Transverse colon (tissue), 4 donors: ENCODE measurements around the gene PPP1R9A. TPM values are rescaled to one million over a fixed set of nuclear protein-coding genes. Genes with fewer than 3 reads are reported as not detected.

Experiments
- DNase-seq: peaks from one replicate; pipeline ENCODE4 v3.0.0-alpha.2; 2019
- H3K27ac ChIP-seq, 4 donors: fragments of 200-600 bp; sonication (generic); 2 replicates each; pipeline ENCODE4 v1.5.1; 2016 to 2018; ENCODE audit warnings: inconsistent platforms in 4 of 4
- H3K27me3 ChIP-seq: fragments of 200-600 bp; sonication (generic); 2 replicates; pipeline ENCODE4 v1.5.1; 2017; ENCODE audit warnings: inconsistent platforms
- H3K36me3 ChIP-seq, 4 donors: fragments of 200-600 bp; sonication (generic); 2 replicates each; pipeline ENCODE4 v1.5.1; 2017 to 2019; ENCODE audit warnings: inconsistent platforms in 4 of 4
- H3K4me1 ChIP-seq, 4 donors: fragments of 200-600 bp; sonication (generic); 2 replicates each; pipeline ENCODE4 v1.5.1; 2017 to 2020; ENCODE audit warnings: inconsistent platforms in 4 of 4
- H3K4me3 ChIP-seq, 4 donors: fragments of 200-600 bp; sonication (generic); 1 replicate in 1 of 4; 2 replicates in 3 of 4; pipeline versions ENCODE4 v1.5.1 to v1.6.1; 2017 to 2019; ENCODE audit warnings: inconsistent platforms in 4 of 4
- H3K9me3 ChIP-seq, 2 donors: fragments of 200-600 bp; sonication (generic); 2 replicates each; pipeline ENCODE4 v1.5.1; 2017 to 2019; ENCODE audit warnings: inconsistent platforms in 2 of 2
- CTCF ChIP-seq, 5 experiments: fragments of 200-600 bp in 3 of 5; fragments of 450-650 bp in 2 of 5; sonication (generic) in 3 of 5; IDR thresholded peaks; 1 replicate in 2 of 5; 2 replicates in 3 of 5; pipeline ENCODE4 v1.5.1; 2016 to 2017; ENCODE audit warnings: antibody characterized with exemption in 5 of 5, inconsistent platforms in 3 of 5, mild to moderate bottlenecking in 2 of 5, moderate library complexity in 1 of 5
- EP300 ChIP-seq: sonication (generic); formaldehyde crosslinking; IDR thresholded peaks from one replicate; pipeline ENCODE4 v1.6.1; 2017; ENCODE audit warnings: antibody characterized with exemption, low read depth
- POLR2A ChIP-seq: fragments of 450-650 bp; IDR thresholded peaks from one replicate; pipeline ENCODE4 v1.6.1; 2016; ENCODE audit warnings: antibody characterized with exemption, mild to moderate bottlenecking, moderate library complexity
- POLR2AphosphoS5 ChIP-seq, 3 donors: sonication (generic); formaldehyde crosslinking; IDR thresholded peaks; one replicate each; pipeline ENCODE4 v1.6.1; 2016; ENCODE audit warnings: antibody characterized with exemption in 3 of 3
- WGBS, 2 donors: methylation state at CpG; one replicate each; pipeline ENCODE4 v1.1.5; 2018; ENCODE audit warnings: low coverage in 1 of 2; 5-methylcytosine and 5-hydroxymethylcytosine counted together
- in situ Hi-C, 4 donors: fragments of 200-750 bp; cut with MboI; loops; one replicate each; pipeline versions ENCODE4 v1.15.0 to v1.15.1; 2017; ENCODE audit warnings: low sequenced_read_pairs in 3 of 4, low pct_ligation_motif_present in 1 of 4, low pct_unique_long_range_greater_than_20kb in 1 of 4
- intact Hi-C: fragments of 100-400 bp; cut with DNase I; formaldehyde crosslinking; loops from one replicate; pipeline ENCODE4 v1.15.1; 2023; ENCODE audit warnings: low total_unique reads
- small RNA-seq, 4 donors: library from RNA; depleted of rRNA; stranded (forward); fragments of <200 nt; gene quantifications; one replicate each; pipeline ENCODE3, GENCODE V24; 2016
- total RNA-seq, 4 donors: library from RNA; depleted of rRNA; stranded (reverse); fragments of >200 nt; gene quantifications; one replicate each; pipeline ENCODE4 v1.1.0, GENCODE V29; 2016

PPP1R9A gene
- total RNA-seq, 4 donors from 2014 or later = 13.1 to 30.0 (median 23.2) TPM

GRCh38 chr7:95342642-95343307, 435.4 kb downstream of the PPP1R9A start:
- TF ChIP-seq CTCF (IDR thresholded peaks at IDR 0.05) (no peak), POLR2A (no peak), POLR2AphosphoS5 (IDR thresholded peaks at IDR 0.05) (no peak), EP300 (no peak)
- no peaks in the 10 kb centered on the region for H3K27me3 ChIP-seq
- H3K4me3 ChIP-seq = no peak overlapping the region
- no peaks in the 10 kb centered on the region for H3K36me3 ChIP-seq
- DNase-seq = no peak
- intact Hi-C loops (no loop called here), in situ Hi-C loops (no loop called here)
- no peaks in the 10 kb centered on the region for H3K9me3 ChIP-seq
- no peaks in the 10 kb centered on the region for H3K4me1 ChIP-seq
- 55 to 70% methylated on average over 2 to 4 of the region's 4 CpGs for WGBS, 2 donors
- no peak overlapping the region for H3K27ac ChIP-seq

Small RNA genes lying within 50 kb of the gene (small RNA-seq; reads per million reads assigned to genes)
- gene AC002429.1 (0 reads per million in 4 donors), gene HINT1P2 (0 reads per million in 4 donors), gene RNU4-16P (0 reads per million in 4 donors)
